Hepatocyte (in vitro differentiated cells): ENCODE measurements around the gene SARDH. TPM values are rescaled to one million over a fixed set of nuclear protein-coding genes. Genes with fewer than 3 reads are reported as not detected.

Experiments
- DNase-seq: peaks from one replicate; pipeline ENCODE4 v3.0.0-alpha.2; 2016; ENCODE audit warnings: low spot score
- H2AFZ ChIP-seq: fragments of 200-600 bp; sonication (generic); 2 replicates; pipeline ENCODE4 v1.6.0; 2016; ENCODE audit warnings: antibody characterized with exemption, mild to moderate bottlenecking
- H3K27ac ChIP-seq: fragments of 200-600 bp; sonication (generic); 2 replicates; pipeline ENCODE4 v1.5.1; 2016; ENCODE audit warnings: mild to moderate bottlenecking
- H3K27me3 ChIP-seq: fragments of 200-600 bp; sonication (generic); 2 replicates; pipeline ENCODE4 v1.6.1; 2016
- H3K36me3 ChIP-seq: fragments of 200-600 bp; sonication (generic); replicated peaks from 2 replicates; pipeline ENCODE4 v1.5.1; 2016; ENCODE audit warnings: low read depth; ENCODE audit not compliant: insufficient read depth
- H3K4me1 ChIP-seq: fragments of 200-600 bp; sonication (generic); 2 replicates; pipeline ENCODE4 v1.5.1; 2016; ENCODE audit warnings: mild to moderate bottlenecking, moderate library complexity; ENCODE audit not compliant: insufficient read depth
- H3K4me2 ChIP-seq: fragments of 200-600 bp; sonication (generic); 2 replicates; pipeline ENCODE4 v1.6.0; 2016
- H3K4me3 ChIP-seq: fragments of 200-600 bp; sonication (generic); 2 replicates; pipeline ENCODE4 v1.5.1; 2016; ENCODE audit warnings: mild to moderate bottlenecking
- H3K79me2 ChIP-seq: fragments of 200-600 bp; sonication (generic); 2 replicates; pipeline ENCODE4 v1.6.0; 2017; ENCODE audit warnings: mild to moderate bottlenecking
- H3K9me2 ChIP-seq: fragments of 200-600 bp; sonication (generic); replicated peaks from 2 replicates; pipeline ENCODE4 v1.6.0; 2017; ENCODE audit warnings: mild to moderate bottlenecking; ENCODE audit not compliant: insufficient read depth
- H3K9me3 ChIP-seq: fragments of 200-600 bp; sonication (generic); 2 replicates; pipeline ENCODE4 v1.5.1; 2016; ENCODE audit warnings: low read depth, mild to moderate bottlenecking
- H4K20me1 ChIP-seq: fragments of 200-600 bp; sonication (generic); 2 replicates; pipeline ENCODE4 v1.6.0; 2016; ENCODE audit warnings: mild to moderate bottlenecking; ENCODE audit not compliant: insufficient read depth, poor library complexity, severe bottlenecking
- CTCF ChIP-seq: fragments of 200-600 bp; sonication (generic); IDR thresholded peaks from 2 replicates; pipeline ENCODE4 v1.5.1; 2016; ENCODE audit warnings: antibody characterized with exemption, mild to moderate bottlenecking; ENCODE audit not compliant: poor library complexity
- EZH2 ChIP-seq: fragments of 200-600 bp; sonication (generic); IDR thresholded peaks from 2 replicates; pipeline ENCODE4 v1.6.1; 2016; ENCODE audit warnings: antibody characterized with exemption, mild to moderate bottlenecking, borderline replicate concordance
- EZH2phosphoT487 ChIP-seq: fragments of 200-600 bp; sonication (generic); IDR thresholded peaks from one replicate; pipeline ENCODE4 v1.6.1; 2018; ENCODE audit warnings: antibody characterized with exemption, mild to moderate bottlenecking, low read depth, moderate library complexity; ENCODE audit not compliant: unreplicated experiment, severe bottlenecking
- WGBS: methylation state at CpG from one replicate; pipeline ENCODE4 v1.1.6; 2016; ENCODE audit warnings: low lambda C conversion rate; ENCODE audit errors: missing lambda C conversion rate; 5-methylcytosine and 5-hydroxymethylcytosine counted together
- polyA plus RNA-seq: library from polyadenylated mRNA; unstranded; fragments of >200 nt; fragmentation: Nextera tagmentation; extraction: Ambion mirVana; gene quantifications from 2 replicates; pipeline ENCODE4 v1.2.1, GENCODE V29; 2016
- total RNA-seq: library from RNA; depleted of rRNA; stranded (reverse); fragments of >200 nt; gene quantifications from 2 replicates; pipeline ENCODE4 v1.2.3, GENCODE V29; 2014

The SARDH gene
- total and polyA plus RNA-seq, 2 experiments from 2014 or later: 7.5 to 9.8 TPM

GRCh38 chr9:133670466-133670865 is 67.7 kb downstream of the SARDH start:
- TF ChIP-seq EZH2phosphoT487: no peak
- no peak for TF ChIP-seq CTCF
- no peak for TF ChIP-seq EZH2
- DNase-seq: no peak

GRCh38 chr9:133669182-133669801 is 68.9 kb downstream of the SARDH start:
- Histone ChIP-seq H3K9me3 (no peaks in the 10 kb centered on the region), H3K4me3 (no peak overlapping the region), H3K4me2 (no peak overlapping the region), H3K4me1 (peaks cover 7% of the 10 kb centered on the region), H3K9me2 (no peaks in the 10 kb centered on the region), H2AFZ (no peak overlapping the region), H3K79me2 (no peaks in the 10 kb centered on the region), H4K20me1 (no peaks in the 10 kb centered on the region), H3K27me3 (no peaks in the 10 kb centered on the region), H3K27ac (no peak overlapping the region), H3K36me3 (no peaks in the 10 kb centered on the region)
- DNase-seq: no peak
- WGBS: 77% methylated on average over 15 of the region's 16 CpGs
- TF ChIP-seq EZH2phosphoT487 (no peak), EZH2 (no peak), CTCF (no peak)

More at GRCh38 chr9:133670466-133670865, 67.7 kb downstream of the SARDH start:
- no peaks in the 10 kb centered on the region for H3K9me2 ChIP-seq
- no peaks in the 10 kb centered on the region for H3K9me3 ChIP-seq
- H2AFZ ChIP-seq: no peak overlapping the region
- no peak overlapping the region for H3K4me2 ChIP-seq
- H4K20me1 ChIP-seq: no peaks in the 10 kb centered on the region
- 91% methylated on average over 17 of the region's 17 CpGs for WGBS
- no peaks in the 10 kb centered on the region for H3K27me3 ChIP-seq
- peaks cover 7% of the 10 kb centered on the region for H3K4me1 ChIP-seq
- no peaks in the 10 kb centered on the region for H3K79me2 ChIP-seq
- H3K36me3 ChIP-seq: no peaks in the 10 kb centered on the region
- H3K4me3 ChIP-seq: no peak overlapping the region
- no peak overlapping the region for H3K27ac ChIP-seq

- H3K4me2 ChIP-seq: no peak overlapping the region
- 85% methylated on average over 13 of the region's 17 CpGs for WGBS
Observed at GRCh38 chr9:133667759-133668450, 70.2 kb downstream of the SARDH start.

More at GRCh38 chr9:133667759-133668450, 70.2 kb downstream of the SARDH start:
- H3K4me1 ChIP-seq: no peaks in the 10 kb centered on the region
- no peaks in the 10 kb centered on the region for H3K79me2 ChIP-seq
- no peak overlapping the region for H3K4me3 ChIP-seq
- no peak overlapping the region for H2AFZ ChIP-seq
- DNase-seq: no peak
- no peaks in the 10 kb centered on the region for H3K9me3 ChIP-seq
- no peak overlapping the region for H3K27ac ChIP-seq
- no peaks in the 10 kb centered on the region for H3K36me3 ChIP-seq
- H4K20me1 ChIP-seq: no peaks in the 10 kb centered on the region
- no peaks in the 10 kb centered on the region for H3K27me3 ChIP-seq
- no peak for TF ChIP-seq EZH2phosphoT487
- no peak for TF ChIP-seq CTCF
- TF ChIP-seq EZH2: no peak
- no peaks in the 10 kb centered on the region for H3K9me2 ChIP-seq
